Thymus (tissue), 11 donors: ENCODE results near the gene RASD1. TPM values are rescaled to one million over a fixed set of nuclear protein-coding genes. Genes with fewer than 3 reads are reported as not detected.

Source experiments
- DNase-seq, 9 donors: peaks; one replicate each; pipeline ENCODE4 v3.0.0-alpha.2; 2013; ENCODE audit warnings: low spot score in 9 of 9, low read depth in 6 of 9, missing footprints in 1 of 9
- H3K27ac ChIP-seq, 2 donors: one replicate each; pipeline ENCODE4 v1.5.1; 2013; ENCODE audit warnings: control low read depth in 1 of 2, low read depth in 1 of 2, low read length in 1 of 2, mild to moderate bottlenecking in 1 of 2, moderate library complexity in 1 of 2
- H3K27me3 ChIP-seq, 2 donors: one replicate each; pipeline ENCODE4 v1.5.1; 2013; ENCODE audit warnings: low read length in 1 of 2; ENCODE audit not compliant: control insufficient read depth in 2 of 2, insufficient read depth in 1 of 2
- H3K36me3 ChIP-seq, 2 donors: one replicate each; pipeline ENCODE4 v1.5.1; 2013; ENCODE audit warnings: low read length in 1 of 2, mild to moderate bottlenecking in 1 of 2, moderate library complexity in 1 of 2; ENCODE audit not compliant: control insufficient read depth in 2 of 2, insufficient read depth in 2 of 2
- H3K4me1 ChIP-seq, 2 donors: one replicate each; pipeline ENCODE4 v1.5.1; 2013; ENCODE audit warnings: low read length in 2 of 2; ENCODE audit not compliant: control insufficient read depth in 2 of 2, insufficient read depth in 2 of 2
- H3K4me3 ChIP-seq, 2 donors: one replicate each; pipeline ENCODE4 v1.5.1; 2013; ENCODE audit warnings: low read length in 2 of 2, control low read depth in 1 of 2, mild to moderate bottlenecking in 1 of 2
- H3K9me3 ChIP-seq, 2 donors: one replicate each; pipeline ENCODE4 v1.5.1; 2013; ENCODE audit warnings: low read length in 1 of 2, mild to moderate bottlenecking in 1 of 2; ENCODE audit not compliant: control insufficient read depth in 2 of 2, insufficient read depth in 1 of 2
- WGBS: extraction: QIAGEN DNeasy Blood & Tissue Kit; methylation state at CpG from one replicate; pipeline ENCODE4 v1.1.7; 2013; 5-methylcytosine and 5-hydroxymethylcytosine counted together
- polyA plus RNA-seq: library from polyadenylated mRNA; stranded (reverse); fragments of 200-250 nt; gene quantifications from one replicate; pipeline ENCODE4 v1.2.3, GENCODE V29; 2013
- total RNA-seq: library from RNA; stranded (reverse); fragments of 120-200 nt; gene quantifications from one replicate; pipeline ENCODE4 v1.2.4, GENCODE V29; 2013
- donor health status: healthy.

RASD1 gene
- total and polyA plus RNA-seq, 2 donors, result 12.1 to 13.0 TPM

- WGBS, result 7% methylated on average over 71 of the region's 71 CpGs
- H3K4me3 ChIP-seq, result peak overlapping the region; percentile 73 to 75
- peaks cover 10 to 39% of the 10 kb centered on the region in 2 donors for H3K4me1 ChIP-seq
- peaks cover 28 to 33% of the 10 kb centered on the region in 2 donors for H3K36me3 ChIP-seq
- H3K9me3 ChIP-seq, result peaks cover 0 to 2% of the 10 kb centered on the region in 2 donors
- peak in 4 of 9 donors; percentile 21 to 60 (median 34) for DNase-seq
- H3K27ac ChIP-seq, result peak overlapping the region in 1 of 2 donors; percentile 50
- H3K27me3 ChIP-seq, result peaks cover 17 to 27% of the 10 kb centered on the region in 2 donors
Observed at GRCh38 chr17:17494870-17495535, 1.2 kb downstream of the RASD1 start.

- peak overlapping the region in 1 of 2 donors; percentile 20 for H3K27ac ChIP-seq
- peaks cover 17 to 27% of the 10 kb centered on the region in 2 donors for H3K27me3 ChIP-seq
- 83% methylated on average over 14 of the region's 14 CpGs for WGBS
- peaks cover 10 to 39% of the 10 kb centered on the region in 2 donors for H3K4me1 ChIP-seq
- peak in 1 of 9 donors; percentile 44 for DNase-seq
- H3K4me3 ChIP-seq, result peak overlapping the region; percentile 73 to 75
- peaks cover 0 to 2% of the 10 kb centered on the region in 2 donors for H3K9me3 ChIP-seq
- peaks cover 28 to 37% of the 10 kb centered on the region in 2 donors for H3K36me3 ChIP-seq
Observed at GRCh38 chr17:17494499-17494869, 1.7 kb downstream of the RASD1 start.

GRCh38 chr17:17493986-17494466 is 2.2 kb downstream of the RASD1 start:
- WGBS, result 93% methylated on average over 5 of the region's 5 CpGs
- Histone ChIP-seq H3K27ac (peak overlapping the region in 1 of 2 donors; percentile 64), H3K27me3 (peaks cover 17 to 27% of the 10 kb centered on the region in 2 donors), H3K4me1 (peaks cover 10 to 40% of the 10 kb centered on the region in 2 donors), H3K36me3 (peaks cover 28 to 38% of the 10 kb centered on the region in 2 donors), H3K9me3 (peaks cover 0 to 2% of the 10 kb centered on the region in 2 donors), H3K4me3 (peak overlapping the region; percentile 73 to 75)
- no peak for DNase-seq

- peak overlapping the region in 1 of 2 donors; percentile 64 for H3K27ac ChIP-seq
- peaks cover 10 to 42% of the 10 kb centered on the region in 2 donors for H3K4me1 ChIP-seq
- 89% methylated on average over 15 of the region's 15 CpGs for WGBS
- peaks cover 17 to 27% of the 10 kb centered on the region in 2 donors for H3K27me3 ChIP-seq
- DNase-seq, result peak in 3 of 9 donors; percentile 24 to 41 (median 36)
- peaks cover 28 to 42% of the 10 kb centered on the region in 2 donors for H3K36me3 ChIP-seq
- peak overlapping the region in 1 of 2 donors; percentile 73 for H3K4me3 ChIP-seq
- H3K9me3 ChIP-seq, result peaks cover 0 to 2% of the 10 kb centered on the region in 2 donors
Observed at GRCh38 chr17:17493249-17493985, 2.8 kb downstream of the RASD1 start.

- Histone ChIP-seq H3K27me3 (peaks cover 17 to 27% of the 10 kb centered on the region in 2 donors), H3K27ac (no peak overlapping the region), H3K36me3 (peaks cover 28 to 51% of the 10 kb centered on the region in 2 donors), H3K9me3 (peaks cover 0 to 2% of the 10 kb centered on the region in 2 donors), H3K4me3 (no peak overlapping the region), H3K4me1 (peaks cover 12 to 49% of the 10 kb centered on the region in 2 donors)
- no peak for DNase-seq
- WGBS, result 98% methylated on average over 9 of the region's 9 CpGs
Observed at GRCh38 chr17:17492571-17492970, 3.6 kb downstream of the RASD1 start.

- DNase-seq, result no peak
- no peak overlapping the region for H3K4me3 ChIP-seq
- peaks cover 17 to 25% of the 10 kb centered on the region in 2 donors for H3K27me3 ChIP-seq
- 97% methylated on average over 11 of the region's 11 CpGs for WGBS
- peaks cover 31 to 52% of the 10 kb centered on the region in 2 donors for H3K36me3 ChIP-seq
- peaks cover 0 to 2% of the 10 kb centered on the region in 2 donors for H3K9me3 ChIP-seq
- H3K27ac ChIP-seq, result no peak overlapping the region
- H3K4me1 ChIP-seq, result peaks cover 12 to 49% of the 10 kb centered on the region in 2 donors
Observed at GRCh38 chr17:17492085-17492484, 4.1 kb downstream of the RASD1 start.

GRCh38 chr17:17491546-17491988 is 4.6 kb downstream of the RASD1 start:
- peaks cover 17 to 23% of the 10 kb centered on the region in 2 donors for H3K27me3 ChIP-seq
- peaks cover 0 to 4% of the 10 kb centered on the region in 2 donors for H3K9me3 ChIP-seq
- H3K4me3 ChIP-seq, result no peak overlapping the region
- no peak overlapping the region for H3K27ac ChIP-seq
- H3K36me3 ChIP-seq, result peaks cover 31 to 54% of the 10 kb centered on the region in 2 donors
- H3K4me1 ChIP-seq, result peaks cover 12 to 47% of the 10 kb centered on the region in 2 donors
- DNase-seq, result no peak
- 98% methylated on average over 17 of the region's 17 CpGs for WGBS

GRCh38 chr17:17491031-17491471 is 5.1 kb downstream of the RASD1 start:
- H3K27ac ChIP-seq, result no peak overlapping the region
- H3K9me3 ChIP-seq, result peaks cover 0 to 7% of the 10 kb centered on the region in 2 donors
- H3K4me1 ChIP-seq, result peaks cover 12 to 47% of the 10 kb centered on the region in 2 donors
- no peak for DNase-seq
- peaks cover 31 to 54% of the 10 kb centered on the region in 2 donors for H3K36me3 ChIP-seq
- 92% methylated on average over 10 of the region's 10 CpGs for WGBS
- peaks cover 16 to 20% of the 10 kb centered on the region in 2 donors for H3K27me3 ChIP-seq
- H3K4me3 ChIP-seq, result no peak overlapping the region
